H9 (cell line): ENCODE measurements around the gene KRTAP4-8. TPM values are rescaled to one million over a fixed set of nuclear protein-coding genes. Genes with fewer than 3 reads are reported as not detected.
"Not testable (repeated sequence)": the region's sequence is repeated elsewhere in the genome, so short reads cannot be mapped to it uniquely, and the experiment has no call there.

Source experiments
- DNase-seq: peaks from one replicate; pipeline ENCODE4 v3.0.0-alpha.2; 2017
- H2AFZ ChIP-seq: one replicate; pipeline ENCODE4 v1.6.1; 2013; ENCODE audit warnings: mild to moderate bottlenecking, low read length, control low read depth, moderate library complexity
- H2AK5ac ChIP-seq: 2 replicates; pipeline ENCODE4 v1.6.1; 2013; ENCODE audit warnings: low read length, control low read depth, mixed read lengths; ENCODE audit not compliant: insufficient read length
- H2BK120ac ChIP-seq: one replicate; pipeline ENCODE4 v1.6.1; 2013; ENCODE audit warnings: low read depth, mild to moderate bottlenecking, low read length, control low read depth, inconsistent platforms; ENCODE audit not compliant: poor library complexity, severe bottlenecking
- H2BK12ac ChIP-seq: 2 replicates; pipeline ENCODE4 v1.6.1; 2013; ENCODE audit warnings: low read length, control low read depth, mixed read lengths, low read depth; ENCODE audit not compliant: insufficient read length
- H2BK15ac ChIP-seq: 2 replicates; pipeline ENCODE4 v1.6.1; 2013; ENCODE audit warnings: low read depth, low read length, control low read depth
- H2BK20ac ChIP-seq: one replicate; pipeline ENCODE4 v1.6.1; 2013; ENCODE audit warnings: low read depth, mild to moderate bottlenecking, low read length, control low read depth, inconsistent platforms; ENCODE audit not compliant: poor library complexity, severe bottlenecking
- H2BK5ac ChIP-seq: 2 replicates; pipeline ENCODE4 v1.6.1; 2013; ENCODE audit warnings: low read length, control low read depth, mixed read lengths; ENCODE audit not compliant: insufficient read length
- H3K14ac ChIP-seq: 2 replicates; pipeline ENCODE4 v1.6.1; 2013; ENCODE audit warnings: low read length, control low read depth; ENCODE audit not compliant: insufficient read depth
- H3K18ac ChIP-seq: 2 replicates; pipeline ENCODE4 v1.6.1; 2013; ENCODE audit warnings: low read depth, mild to moderate bottlenecking, mixed read lengths, low read length, control low read depth; ENCODE audit not compliant: insufficient read length
- H3K23ac ChIP-seq: 2 replicates; pipeline ENCODE4 v1.6.1; 2013; ENCODE audit warnings: low read length, control low read depth, mixed read lengths, low read depth; ENCODE audit not compliant: insufficient read length
- H3K23me2 ChIP-seq: 2 replicates; pipeline ENCODE4 v1.6.1; 2013; ENCODE audit warnings: low read depth, mild to moderate bottlenecking, mixed read lengths, low read length, control low read depth; ENCODE audit not compliant: insufficient read length, poor library complexity, severe bottlenecking
- H3K27ac ChIP-seq: 2 replicates; pipeline ENCODE4 v1.5.1; 2013; ENCODE audit warnings: low read length, control low read depth, mixed read lengths, low read depth; ENCODE audit not compliant: insufficient read length
- H3K27me3 ChIP-seq: 2 replicates; pipeline ENCODE4 v1.6.1; 2013; ENCODE audit warnings: low read length, control low read depth, inconsistent platforms; ENCODE audit not compliant: insufficient read depth
- H3K4ac ChIP-seq: 2 replicates; pipeline ENCODE4 v1.6.1; 2013; ENCODE audit warnings: low read depth, mild to moderate bottlenecking, control low read depth, inconsistent platforms, low read length, moderate library complexity
- H3K4me1 ChIP-seq: 2 replicates; pipeline ENCODE4 v1.6.1; 2013; ENCODE audit warnings: low read length, control low read depth, inconsistent platforms; ENCODE audit not compliant: insufficient read depth
- H3K4me2 ChIP-seq: 2 replicates; pipeline ENCODE4 v1.6.1; 2013; ENCODE audit warnings: low read length, control low read depth, mixed read lengths; ENCODE audit not compliant: insufficient read length, insufficient read depth
- H3K56ac ChIP-seq: 2 replicates; pipeline ENCODE4 v1.6.1; 2013; ENCODE audit warnings: low read depth, mild to moderate bottlenecking, mixed read lengths, low read length, control low read depth; ENCODE audit not compliant: insufficient read length
- H3K79me1 ChIP-seq: 2 replicates; pipeline ENCODE4 v1.6.1; 2013; ENCODE audit warnings: low read depth, mild to moderate bottlenecking, moderate library complexity, low read length, control low read depth, inconsistent platforms; ENCODE audit not compliant: insufficient read depth, poor library complexity, severe bottlenecking
- H3K79me2 ChIP-seq: 2 replicates; pipeline ENCODE4 v1.6.1; 2013; ENCODE audit warnings: low read length, control low read depth, inconsistent platforms; ENCODE audit not compliant: insufficient read depth
- H3K9ac ChIP-seq: 2 replicates; pipeline ENCODE4 v1.6.1; 2013; ENCODE audit warnings: low read length, control low read depth, mixed read lengths; ENCODE audit not compliant: insufficient read length; ENCODE audit errors: extremely low read depth
- H3K9me3 ChIP-seq: one replicate; pipeline ENCODE4 v1.6.1; 2013; ENCODE audit warnings: low read depth, low read length, inconsistent platforms; ENCODE audit not compliant: control insufficient read depth
- H3T11ph ChIP-seq: one replicate; pipeline ENCODE4 v1.6.1; 2013; ENCODE audit warnings: mild to moderate bottlenecking, low read length, control low read depth, inconsistent platforms
- H4K20me1 ChIP-seq: one replicate; pipeline ENCODE4 v1.6.1; 2013; ENCODE audit not compliant: control insufficient read depth, insufficient read length, insufficient read depth
- H4K5ac ChIP-seq: 2 replicates; pipeline ENCODE4 v1.6.1; 2013; ENCODE audit warnings: low read depth, mild to moderate bottlenecking, mixed read lengths, low read length, control low read depth; ENCODE audit not compliant: insufficient read length
- H4K8ac ChIP-seq: replicated peaks from 2 replicates; pipeline ENCODE4 v1.6.1; 2013; ENCODE audit warnings: low read length, control low read depth, mixed read lengths, low read depth; ENCODE audit not compliant: insufficient read length
- H4K91ac ChIP-seq: 2 replicates; pipeline ENCODE4 v1.6.1; 2013; ENCODE audit warnings: low read depth, mild to moderate bottlenecking, moderate library complexity, mixed read lengths, low read length, control low read depth; ENCODE audit not compliant: insufficient read length
- H3K27ac Mint-ChIP-seq, 3 experiments: 2 replicates in 2 of 3; 3 replicates in 1 of 3; pipeline ENCODE4 v1.8.0; 2020 to 2021; ENCODE audit warnings: mixed read lengths in 3 of 3, mild to moderate bottlenecking in 1 of 3, moderate library complexity in 1 of 3
- H3K27me3 Mint-ChIP-seq: 2 replicates; pipeline ENCODE4 v1.8.0; 2021; ENCODE audit warnings: low read depth, mild to moderate bottlenecking, moderate library complexity, mixed read lengths
- H3K36me3 Mint-ChIP-seq, 3 experiments: 2 replicates in 2 of 3; 3 replicates in 1 of 3; pipeline ENCODE4 v1.8.0; 2020 to 2021; ENCODE audit warnings: low read depth in 3 of 3, mixed read lengths in 3 of 3; ENCODE audit not compliant: insufficient read depth in 1 of 3
- H3K4me1 Mint-ChIP-seq, 2 experiments: 2 replicates each; pipeline ENCODE4 v1.8.0; 2020; ENCODE audit warnings: mixed read lengths in 2 of 2
- H3K4me3 Mint-ChIP-seq, 2 experiments: 2 replicates in 1 of 2; 3 replicates in 1 of 2; pipeline ENCODE4 v1.8.0; 2020 to 2021; ENCODE audit warnings: mild to moderate bottlenecking in 2 of 2, mixed read lengths in 2 of 2, moderate library complexity in 1 of 2
- H3K9me3 Mint-ChIP-seq, 2 experiments: 2 replicates in 1 of 2; 3 replicates in 1 of 2; pipeline ENCODE4 v1.8.0; 2020; ENCODE audit warnings: mild to moderate bottlenecking in 2 of 2, mixed read lengths in 2 of 2, moderate library complexity in 1 of 2
- WGBS: extraction: QIAGEN DNeasy Blood & Tissue Kit; methylation state at CpG from one replicate; pipeline ENCODE4 v1.1.7; 2013; ENCODE audit warnings: missing lambda C conversion rate, low lambda C conversion rate, mixed read lengths; ENCODE audit not compliant: insufficient read length; ENCODE audit errors: extremely low coverage; 5-methylcytosine and 5-hydroxymethylcytosine counted together
- total RNA-seq: library from RNA; stranded (reverse); gene quantifications from 2 replicates; pipeline ENCODE4 v1.2.1, GENCODE V29; 2021
- TF ChIP-seq, protein P1 (sequence below): fragments of 200-600 bp; sonication (generic); conservative IDR thresholded peaks from 3 replicates; pipeline ENCODE4 v1.8.0; 2021; ENCODE audit warnings: antibody characterized with exemption, mild to moderate bottlenecking

The KRTAP4-8 gene
- total RNA-seq, 1 experiment from 2014 or later = not detected

DNA sequence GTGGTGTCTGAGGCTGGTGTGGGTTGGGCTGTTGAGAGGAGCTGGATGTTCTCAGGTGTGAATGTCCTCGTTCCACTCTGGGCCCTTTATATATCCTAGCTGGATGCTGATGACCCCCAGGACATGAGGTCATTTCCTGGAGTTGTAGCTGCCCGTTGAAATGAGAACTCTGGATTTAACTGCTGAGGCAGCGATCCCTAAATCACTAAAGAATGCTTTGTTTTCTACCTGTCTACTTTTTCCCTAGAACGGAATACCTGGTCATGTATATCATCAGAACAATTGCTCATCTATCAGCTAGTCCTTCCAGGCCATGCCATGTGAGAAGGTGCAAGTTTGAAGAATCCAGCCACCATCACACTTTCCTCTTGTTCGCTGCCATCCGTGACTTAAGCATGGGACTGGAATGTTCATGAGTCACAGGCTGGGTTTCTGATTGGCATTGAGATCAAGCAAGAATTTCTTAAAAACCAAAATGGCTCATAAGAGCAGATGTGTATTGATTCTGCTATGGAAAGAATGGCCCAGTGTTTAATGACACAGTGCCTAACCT lies 37.8 kb downstream of the KRTAP4-8 start, which contains the start of gene KRTAP2-3:
Gene KRTAP2-3, minus strand, starts transcription at position 63 of the 553 bp plus-strand sequence. CDS start 64 bp downstream, outside the sequence.
- H2AFZ ChIP-seq = no peak within 1 kb of the TSS
- H3K4me2 ChIP-seq = no peak within 1 kb of the TSS
- no peak within 1 kb of the TSS for H3K27ac ChIP-seq

DNA sequence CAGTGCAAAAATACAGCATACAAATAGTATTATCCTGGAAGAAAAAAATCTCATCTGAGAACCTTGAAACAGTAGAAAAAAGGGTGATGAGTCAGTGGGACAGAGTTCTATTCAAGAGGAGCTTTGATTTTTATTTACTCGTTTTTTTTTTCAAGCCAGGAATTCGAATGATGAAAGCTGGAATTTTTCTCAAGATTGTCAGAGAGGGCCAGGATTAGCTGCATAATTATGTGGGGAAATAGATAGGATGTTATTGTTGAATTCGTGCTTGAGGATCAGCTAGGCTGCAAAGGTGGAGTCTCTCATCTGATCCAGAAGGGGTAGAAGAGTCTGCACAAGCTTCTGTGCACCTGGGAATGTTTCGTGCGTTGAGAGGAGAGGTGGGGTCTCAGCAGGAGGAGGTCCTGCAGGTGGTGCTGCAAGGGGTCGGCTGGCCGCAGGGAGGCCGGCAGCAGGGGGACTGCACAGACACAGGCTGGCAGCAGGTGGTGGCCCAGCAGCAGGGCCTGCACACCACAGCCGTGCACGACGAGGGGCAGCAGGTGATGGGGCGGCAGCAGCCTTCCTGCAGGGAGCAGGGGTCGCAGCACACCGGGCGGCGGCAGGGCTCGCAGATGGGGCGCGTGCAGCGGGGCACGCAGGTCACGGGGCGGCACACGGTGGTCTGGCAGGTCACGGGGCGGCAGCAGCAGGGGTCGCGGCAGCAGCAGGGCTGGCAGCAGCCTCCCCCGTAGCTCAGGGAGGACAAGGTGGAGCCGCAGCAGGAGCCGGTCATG lies 38.5 kb downstream of the KRTAP4-8 start:
- DNase-seq = peak; percentile 48
- H2BK120ac ChIP-seq, H2BK12ac ChIP-seq, H2BK15ac ChIP-seq, H4K20me1 ChIP-seq, H3K79me2 ChIP-seq, H3K9me3 ChIP-seq, H3K36me3 Mint-ChIP-seq, H3K14ac ChIP-seq, H3K27me3 ChIP-seq, H4K8ac ChIP-seq, H3K23ac ChIP-seq, H3K9me3 Mint-ChIP-seq, H3K79me1 ChIP-seq, H3K4ac ChIP-seq, H3K27ac ChIP-seq, H3K4me1 Mint-ChIP-seq, H3K27ac Mint-ChIP-seq, H4K5ac ChIP-seq, H2AFZ ChIP-seq, H3K4me2 ChIP-seq, H3T11ph ChIP-seq, H3K4me3 Mint-ChIP-seq, H3K18ac ChIP-seq, H3K27me3 Mint-ChIP-seq, H3K56ac ChIP-seq, H2AK5ac ChIP-seq, H4K91ac ChIP-seq, H3K4me1 ChIP-seq, H3K9ac ChIP-seq, H2BK5ac ChIP-seq, H3K23me2 ChIP-seq: not testable (repeated sequence)
- H2BK20ac ChIP-seq = peak overlapping the region; percentile 26
- WGBS = no CpG with 5 or more reads among the region's 31 CpGs

More for the DNA sequence above, 37.8 kb downstream of the KRTAP4-8 start, which contains the start of gene KRTAP2-3:
- Histone ChIP-seq H3K79me2 (no peaks in the 10 kb centered on the region), H3K23ac (no peak within 1 kb of the TSS), H3K79me1 (no peaks in the 10 kb centered on the region), H3K27me3 (no peaks in the 10 kb centered on the region), H3K14ac (no peak within 1 kb of the TSS), H4K5ac (no peak within 1 kb of the TSS), H2AK5ac (no peak within 1 kb of the TSS), H2BK120ac (no peak within 1 kb of the TSS), H3K18ac (no peak within 1 kb of the TSS), H3K4ac (no peak within 1 kb of the TSS), H3T11ph (no peak within 1 kb of the TSS), H4K8ac (no peak within 1 kb of the TSS), H3K23me2 (no peaks in the 10 kb centered on the region), H4K20me1 (no peaks in the 10 kb centered on the region), H2BK5ac (no peak within 1 kb of the TSS), H3K9me3 (no peaks in the 10 kb centered on the region), H2BK12ac (no peak within 1 kb of the TSS), H3K4me1 (no peaks in the 10 kb centered on the region), H2BK20ac (peak within 1 kb of the TSS; percentile 26), H4K91ac (no peak within 1 kb of the TSS), H2BK15ac (no peak within 1 kb of the TSS), H3K56ac (no peak within 1 kb of the TSS), H3K9ac (no peak within 1 kb of the TSS)
- TF ChIP-seq, protein P1, sequence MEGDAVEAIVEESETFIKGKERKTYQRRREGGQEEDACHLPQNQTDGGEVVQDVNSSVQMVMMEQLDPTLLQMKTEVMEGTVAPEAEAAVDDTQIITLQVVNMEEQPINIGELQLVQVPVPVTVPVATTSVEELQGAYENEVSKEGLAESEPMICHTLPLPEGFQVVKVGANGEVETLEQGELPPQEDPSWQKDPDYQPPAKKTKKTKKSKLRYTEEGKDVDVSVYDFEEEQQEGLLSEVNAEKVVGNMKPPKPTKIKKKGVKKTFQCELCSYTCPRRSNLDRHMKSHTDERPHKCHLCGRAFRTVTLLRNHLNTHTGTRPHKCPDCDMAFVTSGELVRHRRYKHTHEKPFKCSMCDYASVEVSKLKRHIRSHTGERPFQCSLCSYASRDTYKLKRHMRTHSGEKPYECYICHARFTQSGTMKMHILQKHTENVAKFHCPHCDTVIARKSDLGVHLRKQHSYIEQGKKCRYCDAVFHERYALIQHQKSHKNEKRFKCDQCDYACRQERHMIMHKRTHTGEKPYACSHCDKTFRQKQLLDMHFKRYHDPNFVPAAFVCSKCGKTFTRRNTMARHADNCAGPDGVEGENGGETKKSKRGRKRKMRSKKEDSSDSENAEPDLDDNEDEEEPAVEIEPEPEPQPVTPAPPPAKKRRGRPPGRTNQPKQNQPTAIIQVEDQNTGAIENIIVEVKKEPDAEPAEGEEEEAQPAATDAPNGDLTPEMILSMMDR = no peak
- Mint-ChIP-seq H3K27ac (peak within 1 kb of the TSS in 1 of 3 experiments; percentile 71; a peak in 3 of 7 replicates), H3K36me3 (no peaks in the 10 kb centered on the region; a peak in 1 of 7 replicates), H3K9me3 (no peaks in the 10 kb centered on the region; a peak in 1 of 5 replicates), H3K4me1 (peaks cover 4 to 7% of the 10 kb centered on the region in 2 experiments), H3K4me3 (no peak within 1 kb of the TSS), H3K27me3 (no peaks in the 10 kb centered on the region)
- WGBS = no CpG with 5 or more reads among the region's 6 CpGs
- DNase-seq = no peak
